ENCODE data around the gene ZDHHC5.
"Not testable (repeated sequence)": the region's sequence is repeated elsewhere in the genome, so short reads cannot be mapped to it uniquely, and the experiment has no call there.

Gene ZDHHC5

GRCh38 chr11:57645689-57646085 is 22.2 kb upstream of the ZDHHC5 start:
- no peak for DNase-seq

GRCh38 chr11:57646194-57646798 is 21.6 kb upstream of the ZDHHC5 start:
- DNase-seq, result no peak

GRCh38 chr11:57646799-57647303 is 21.1 kb upstream of the ZDHHC5 start:
- no peak for DNase-seq

- no peak for DNase-seq
These were observed 20.5 kb upstream of the ZDHHC5 start for GRCh38 chr11:57647372-57647771.

- no peak for DNase-seq
These were observed 19.7 kb upstream of the ZDHHC5 start for GRCh38 chr11:57647960-57648800.

- no peak for DNase-seq
These were observed 18.8 kb upstream of the ZDHHC5 start for GRCh38 chr11:57648801-57649735.

GRCh38 chr11:57649826-57650738 is 17.8 kb upstream of the ZDHHC5 start, which contains the start of gene YPEL4:
YPEL4 (minus strand) TSS chr11:57649912; CDS start chr11:57647107, 2,805 bp downstream.
- DNase-seq, result no peak

- DNase-seq, result no peak
These were observed 17.2 kb upstream of the ZDHHC5 start for GRCh38 chr11:57650739-57651090.

- no peak for DNase-seq
These were observed 16.5 kb upstream of the ZDHHC5 start for GRCh38 chr11:57651408-57651807.

GRCh38 chr11:57652230-57652629 is 15.7 kb upstream of the ZDHHC5 start:
- DNase-seq, result not testable (repeated sequence)

GRCh38 chr11:57652662-57653061 is 15.3 kb upstream of the ZDHHC5 start:
- no peak for DNase-seq

- DNase-seq, result no peak
These were observed 14.8 kb upstream of the ZDHHC5 start for GRCh38 chr11:57653163-57653562.

- no peak for DNase-seq
These were observed 11.1 kb upstream of the ZDHHC5 start for GRCh38 chr11:57656885-57657193.

GRCh38 chr11:57657194-57658022 is 10.5 kb upstream of the ZDHHC5 start, which contains the start of gene CLP1:
CLP1 (plus strand) TSS chr11:57657762; CDS start chr11:57659477, 1,715 bp downstream.
- peak; percentile 89 for DNase-seq

- DNase-seq, result no peak
These were observed 9.9 kb upstream of the ZDHHC5 start for GRCh38 chr11:57658023-57658361.

GRCh38 chr11:57659669-57660068 is 8.2 kb upstream of the ZDHHC5 start:
- DNase-seq, result no peak

GRCh38 chr11:57662893-57663292 is 5.0 kb upstream of the ZDHHC5 start:
- DNase-seq, result no peak

GRCh38 chr11:57663975-57664374 is 3.9 kb upstream of the ZDHHC5 start:
- no peak for DNase-seq

- peak; percentile 92 for DNase-seq
These were observed 688 bp upstream of the ZDHHC5 start for GRCh38 chr11:57667117-57667735.

- no peak for DNase-seq
These were observed 494 bp downstream of the ZDHHC5 start for GRCh38 chr11:57668434-57668782.

GRCh38 chr11:57674251-57674650 is 6.3 kb downstream of the ZDHHC5 start:
- DNase-seq, result no peak
